ENCODE measurements around the gene CCDC78. TPM values are rescaled to one million over a fixed set of nuclear protein-coding genes. Genes with fewer than 3 reads are reported as not detected.

CCDC78 gene
- total and polyA plus RNA-seq, 2 of the 13 experiments (the other 11 are each of a cell fraction or from before 2014, with no cell fraction given), result 0.53 to 1.5 TPM

DNA sequence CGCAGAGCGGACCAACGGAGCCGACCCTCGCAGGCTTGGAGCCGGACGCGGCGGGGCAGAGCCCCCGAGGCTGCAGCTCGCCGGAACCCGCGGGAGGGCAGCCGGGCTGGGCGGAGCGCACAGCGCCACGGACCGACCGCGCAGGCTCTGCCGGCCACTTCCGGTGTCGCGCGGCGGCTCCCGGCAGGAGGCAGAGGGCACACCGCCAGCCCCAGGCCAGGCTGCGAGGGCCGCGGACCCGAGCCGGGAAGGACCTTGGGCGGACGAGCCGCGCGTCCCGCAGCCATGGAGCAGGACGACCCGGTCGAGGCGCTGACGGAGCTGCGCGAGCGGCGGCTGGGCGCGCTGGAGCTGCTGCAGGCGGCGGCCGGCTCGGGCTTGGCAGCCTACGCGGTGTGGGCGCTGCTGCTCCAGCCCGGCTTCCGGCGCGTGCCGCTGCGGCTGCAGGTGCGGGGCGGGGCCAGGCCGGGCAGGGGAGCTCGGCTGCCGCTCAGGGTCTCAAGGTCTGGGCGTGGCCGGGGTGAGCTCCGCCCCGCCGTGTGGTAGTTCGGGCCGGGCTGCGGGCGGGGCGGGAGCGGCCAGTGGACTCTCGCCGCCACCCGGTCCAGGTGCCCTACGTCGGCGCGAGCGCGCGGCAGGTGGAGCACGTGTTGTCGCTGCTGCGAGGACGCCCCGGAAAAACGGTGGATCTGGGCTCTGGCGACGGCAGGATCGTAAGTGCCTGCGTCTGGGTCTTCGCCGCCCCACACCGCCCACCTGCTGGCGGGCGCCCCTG lies 5.1 kb downstream of the CCDC78 start, which contains the start of gene ANTKMT (continued):
- TF ChIP-seq, protein P1, sequence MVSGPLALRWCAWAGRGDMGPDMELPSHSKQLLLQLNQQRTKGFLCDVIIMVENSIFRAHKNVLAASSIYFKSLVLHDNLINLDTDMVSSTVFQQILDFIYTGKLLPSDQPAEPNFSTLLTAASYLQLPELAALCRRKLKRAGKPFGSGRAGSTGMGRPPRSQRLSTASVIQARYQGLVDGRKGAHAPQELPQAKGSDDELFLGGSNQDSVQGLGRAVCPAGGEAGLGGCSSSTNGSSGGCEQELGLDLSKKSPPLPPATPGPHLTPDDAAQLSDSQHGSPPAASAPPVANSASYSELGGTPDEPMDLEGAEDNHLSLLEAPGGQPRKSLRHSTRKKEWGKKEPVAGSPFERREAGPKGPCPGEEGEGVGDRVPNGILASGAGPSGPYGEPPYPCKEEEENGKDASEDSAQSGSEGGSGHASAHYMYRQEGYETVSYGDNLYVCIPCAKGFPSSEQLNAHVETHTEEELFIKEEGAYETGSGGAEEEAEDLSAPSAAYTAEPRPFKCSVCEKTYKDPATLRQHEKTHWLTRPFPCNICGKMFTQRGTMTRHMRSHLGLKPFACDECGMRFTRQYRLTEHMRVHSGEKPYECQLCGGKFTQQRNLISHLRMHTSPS (CRISPR knock-in tag; IDR thresholded peaks at IDR 0.05; ENCODE audit: low read depth), result peak; percentile 48; the same call in 1 of the 2 replicates
- TF ChIP-seq, protein P2, sequence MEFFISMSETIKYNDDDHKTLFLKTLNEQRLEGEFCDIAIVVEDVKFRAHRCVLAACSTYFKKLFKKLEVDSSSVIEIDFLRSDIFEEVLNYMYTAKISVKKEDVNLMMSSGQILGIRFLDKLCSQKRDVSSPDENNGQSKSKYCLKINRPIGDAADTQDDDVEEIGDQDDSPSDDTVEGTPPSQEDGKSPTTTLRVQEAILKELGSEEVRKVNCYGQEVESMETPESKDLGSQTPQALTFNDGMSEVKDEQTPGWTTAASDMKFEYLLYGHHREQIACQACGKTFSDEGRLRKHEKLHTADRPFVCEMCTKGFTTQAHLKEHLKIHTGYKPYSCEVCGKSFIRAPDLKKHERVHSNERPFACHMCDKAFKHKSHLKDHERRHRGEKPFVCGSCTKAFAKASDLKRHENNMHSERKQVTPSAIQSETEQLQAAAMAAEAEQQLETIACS (CRISPR knock-in tag; IDR thresholded peaks at IDR 0.05), result 0 out of 2 replicates have a peak, but pooled peaks have one; percentile 8
- TF ChIP-seq, protein P3, sequence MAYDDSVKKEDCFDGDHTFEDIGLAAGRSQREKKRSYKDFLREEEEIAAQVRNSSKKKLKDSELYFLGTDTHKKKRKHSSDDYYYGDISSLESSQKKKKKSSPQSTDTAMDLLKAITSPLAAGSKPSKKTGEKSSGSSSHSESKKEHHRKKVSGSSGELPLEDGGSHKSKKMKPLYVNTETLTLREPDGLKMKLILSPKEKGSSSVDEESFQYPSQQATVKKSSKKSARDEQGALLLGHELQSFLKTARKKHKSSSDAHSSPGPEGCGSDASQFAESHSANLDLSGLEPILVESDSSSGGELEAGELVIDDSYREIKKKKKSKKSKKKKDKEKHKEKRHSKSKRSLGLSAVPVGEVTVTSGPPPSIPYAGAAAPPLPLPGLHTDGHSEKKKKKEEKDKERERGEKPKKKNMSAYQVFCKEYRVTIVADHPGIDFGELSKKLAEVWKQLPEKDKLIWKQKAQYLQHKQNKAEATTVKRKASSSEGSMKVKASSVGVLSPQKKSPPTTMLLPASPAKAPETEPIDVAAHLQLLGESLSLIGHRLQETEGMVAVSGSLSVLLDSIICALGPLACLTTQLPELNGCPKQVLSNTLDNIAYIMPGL (CRISPR knock-in tag; IDR thresholded peaks at IDR 0.05; ENCODE audit: borderline replicate concordance in 1 of 2, low read depth in 1 of 2), result peak; percentile 66 to 76; a peak in 3 of 4 replicates
- TF ChIP-seq ZNF547 (CRISPR knock-in tag; IDR thresholded peaks at IDR 0.05) (peak; percentile 82), ZBTB7A (CRISPR knock-in tag; IDR thresholded peaks at IDR 0.05) (peak; percentile 76), POLR2AphosphoS5 (IDR thresholded peaks at IDR 0.05; ENCODE audit: low read depth, low read length) (peak; percentile 70), SP2 (CRISPR knock-in tag; IDR thresholded peaks at IDR 0.05) (peak; percentile 64), ZNF264 (CRISPR knock-in tag; IDR thresholded peaks at IDR 0.05) (no peak), TBP (CRISPR knock-in tag; IDR thresholded peaks at IDR 0.05) (no peak), ZNF629 (CRISPR knock-in tag; conservative IDR thresholded peaks at IDR 0.05) (0 out of 2 replicates have a peak, but pooled peaks have one; percentile 22), NONO (IDR thresholded peaks at IDR 0.05) (no peak), NONO (CRISPR knock-in tag; conservative IDR thresholded peaks at IDR 0.05) (peak; percentile 65; the same call in 1 of the 2 replicates), ZNF567 (CRISPR knock-in tag; IDR thresholded peaks at IDR 0.05; ENCODE audit: borderline replicate concordance) (0 out of 2 replicates have a peak, but pooled peaks have one; percentile 87), ZNF781 (CRISPR knock-in tag; IDR thresholded peaks at IDR 0.05; ENCODE audit: borderline replicate concordance, not compliant biosample characterization) (peak; percentile 51), TBL1XR1 (IDR thresholded peaks at IDR 0.05; ENCODE audit: borderline replicate concordance, low read length, partially characterized antibody) (no peak)
- TF ChIP-seq, protein P4, sequence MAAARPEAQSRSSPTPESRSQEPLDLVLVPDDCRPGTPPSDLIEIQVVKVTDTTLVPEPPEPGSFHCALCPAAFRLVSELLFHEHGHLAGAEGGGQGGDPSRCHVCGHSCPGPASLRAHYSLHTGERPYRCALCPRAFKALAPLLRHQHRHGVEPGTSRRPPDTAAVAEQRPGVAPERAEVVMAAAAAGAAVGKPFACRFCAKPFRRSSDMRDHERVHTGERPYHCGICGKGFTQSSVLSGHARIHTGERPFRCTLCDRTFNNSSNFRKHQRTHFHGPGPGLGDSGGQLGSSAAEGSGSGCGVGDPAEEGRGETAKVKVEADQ (CRISPR knock-in tag; IDR thresholded peaks at IDR 0.05; ENCODE audit: borderline replicate concordance), result peak; percentile 89
- TF ChIP-seq, protein P5, sequence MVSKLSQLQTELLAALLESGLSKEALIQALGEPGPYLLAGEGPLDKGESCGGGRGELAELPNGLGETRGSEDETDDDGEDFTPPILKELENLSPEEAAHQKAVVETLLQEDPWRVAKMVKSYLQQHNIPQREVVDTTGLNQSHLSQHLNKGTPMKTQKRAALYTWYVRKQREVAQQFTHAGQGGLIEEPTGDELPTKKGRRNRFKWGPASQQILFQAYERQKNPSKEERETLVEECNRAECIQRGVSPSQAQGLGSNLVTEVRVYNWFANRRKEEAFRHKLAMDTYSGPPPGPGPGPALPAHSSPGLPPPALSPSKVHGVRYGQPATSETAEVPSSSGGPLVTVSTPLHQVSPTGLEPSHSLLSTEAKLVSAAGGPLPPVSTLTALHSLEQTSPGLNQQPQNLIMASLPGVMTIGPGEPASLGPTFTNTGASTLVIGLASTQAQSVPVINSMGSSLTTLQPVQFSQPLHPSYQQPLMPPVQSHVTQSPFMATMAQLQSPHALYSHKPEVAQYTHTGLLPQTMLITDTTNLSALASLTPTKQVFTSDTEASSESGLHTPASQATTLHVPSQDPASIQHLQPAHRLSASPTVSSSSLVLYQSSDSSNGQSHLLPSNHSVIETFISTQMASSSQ (IDR thresholded peaks at IDR 0.05; ENCODE audit: low read depth), result no peak
- TF ChIP-seq, protein P5 (CRISPR knock-in tag; IDR thresholded peaks at IDR 0.05; ENCODE audit: borderline replicate concordance), result peak; percentile 38; the same call in 1 of the 2 replicates
